Measurements from ENCODE around the gene NKX2-4. TPM values are rescaled to one million over a fixed set of nuclear protein-coding genes. Genes with fewer than 3 reads are reported as not detected.

Gene NKX2-4
- total RNA-seq, 1 experiment from 2014 or later, result not detected

GRCh38 chr20:21390768-21391167 lies 6.6 kb downstream of the NKX2-4 start:
- TF ChIP-seq CEBPB (IDR thresholded peaks at IDR 0.05; ENCODE audit: low read depth) (no peak), SRF (IDR thresholded peaks at IDR 0.05; ENCODE audit: low read depth) (no peak), EGR1 (IDR thresholded peaks at IDR 0.05; ENCODE audit: low read depth) (no peak), RAD21 (IDR thresholded peaks at IDR 0.05; ENCODE audit: low read depth) (no peak), ZNF274 (IDR thresholded peaks at IDR 0.05; ENCODE audit: low read depth, low read length) (no peak), POLR2A (IDR thresholded peaks at IDR 0.05; ENCODE audit: borderline replicate concordance, extremely low read depth, insufficient read depth, insufficient read length) (no peak), FOSL1 (IDR thresholded peaks at IDR 0.05; ENCODE audit: low read depth) (no peak), EZH2 (IDR thresholded peaks at IDR 0.05) (no peak), EZH2phosphoT487 (IDR thresholded peaks at IDR 0.05; ENCODE audit: borderline replicate concordance) (no peak), TCF7L2 (IDR thresholded peaks at IDR 0.05; ENCODE audit: borderline replicate concordance, extremely low read depth, insufficient read depth, insufficient read length) (no peak), SP1 (IDR thresholded peaks at IDR 0.05; ENCODE audit: low read depth) (no peak), ZFX (IDR thresholded peaks at IDR 0.05) (no peak), POLR2AphosphoS5 (IDR thresholded peaks at IDR 0.05; ENCODE audit: low read depth, low read length) (no peak), REST (IDR thresholded peaks at IDR 0.05; ENCODE audit: low read depth) (no peak), CBX3 (IDR thresholded peaks at IDR 0.05; ENCODE audit: low read depth) (no peak), ZBTB33 (IDR thresholded peaks at IDR 0.05; ENCODE audit: extremely low read depth, insufficient replicate concordance, low read length) (no peak)
- TF ChIP-seq, protein P1, sequence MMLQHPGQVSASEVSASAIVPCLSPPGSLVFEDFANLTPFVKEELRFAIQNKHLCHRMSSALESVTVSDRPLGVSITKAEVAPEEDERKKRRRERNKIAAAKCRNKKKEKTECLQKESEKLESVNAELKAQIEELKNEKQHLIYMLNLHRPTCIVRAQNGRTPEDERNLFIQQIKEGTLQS (IDR thresholded peaks at IDR 0.05), result no peak
- POLR2A ChIA-PET, result interaction anchor here (0.6 kb wide), 1 partner anchor 10 kb away, joined by 3 read pairs; no protein-coding TSS in a partner anchor
- RAD21 ChIA-PET (ENCODE audit: low non-redundant PET in 1 of 2, low total read pairs in 2 of 2, uncharacterized antibody in 2 of 2, unreplicated experiment in 2 of 2), result no interaction called here
- Histone ChIP-seq H3K4me2 (ENCODE audit: low read length) (no peak overlapping the region), H3K9me2 (ENCODE audit: insufficient read depth) (no peaks in the 10 kb centered on the region), H3K9ac (ENCODE audit: low read length) (no peak overlapping the region), H2AFZ (ENCODE audit: low read depth, low read length, poor library complexity, severe bottlenecking) (no peak overlapping the region), H3K9me3 (ENCODE audit: control insufficient read depth in 1 of 2, insufficient read depth in 1 of 2, low read depth in 1 of 2, low read length in 2 of 2) (no peaks in the 10 kb centered on the region), H3K79me2 (ENCODE audit: insufficient read depth, low read length) (no peaks in the 10 kb centered on the region), H3K36me3 (ENCODE audit: control insufficient read depth in 1 of 2, insufficient read depth in 2 of 2, low read length in 2 of 2) (peaks cover 6 to 18% of the 10 kb centered on the region in 2 experiments; a peak in 3 of 4 replicates), H3K27ac (ENCODE audit: low read depth, low read length) (no peak overlapping the region), H3K4me3 (replicated peaks in 1 of 2; ENCODE audit: low read depth in 1 of 2, low read length in 2 of 2) (no peak overlapping the region), H3K27me3 (ENCODE audit: insufficient read depth, low read length) (no peaks in the 10 kb centered on the region), H3K4me1 (ENCODE audit: control insufficient read depth in 1 of 2, insufficient read depth in 2 of 2, low read length in 2 of 2) (no peaks in the 10 kb centered on the region), H4K20me1 (ENCODE audit: insufficient read depth) (no peaks in the 10 kb centered on the region)
- DNase-seq (ENCODE audit: low read depth, low spot score), result no peak
- TSS peak; percentile 7 for BruUV-seq (replicated peaks)
- no peak for ATAC-seq
- intact Hi-C loops (cut with micrococcal nuclease), result no loop called here
- CTCF ChIA-PET, result no interaction called here
